CD8-positive, alpha-beta memory T cell (primary cell): ENCODE measurements around the gene CTIF. TPM values are rescaled to one million over a fixed set of nuclear protein-coding genes. Genes with fewer than 3 reads are reported as not detected.

ENCODE experiments used
- CTCF ChIA-PET: fragments of 350-600 bp; sonication (Branson Sonifier 250); formaldehyde crosslinking; loops from one replicate; lab custom pipeline; 2021; ENCODE audit warnings: antibody characterized with exemption; lab: Charles Lee
- POLR2A ChIA-PET: fragments of 350-600 bp; sonication (Branson Sonifier 250); formaldehyde crosslinking; loops from one replicate; lab custom pipeline; 2021; ENCODE audit warnings: antibody characterized with exemption; lab: Charles Lee
- DNase-seq, 5 donors: peaks; one replicate each; pipeline versions ENCODE4 v3.0.0 to v3.0.0-alpha.2; 2020 to 2022; ENCODE audit warnings: mixed read lengths in 1 of 5
- H3K27ac ChIP-seq: one replicate; pipeline ENCODE4 v1.7.0; 2013; ENCODE audit warnings: low read depth, mild to moderate bottlenecking, low read length, moderate library complexity
- H3K27me3 ChIP-seq: 2 replicates; pipeline ENCODE4 v1.7.0; 2013; ENCODE audit warnings: low read length, mild to moderate bottlenecking; ENCODE audit not compliant: insufficient read depth, poor library complexity, severe bottlenecking
- H3K36me3 ChIP-seq: 2 replicates; pipeline ENCODE4 v1.7.0; 2013; ENCODE audit warnings: mild to moderate bottlenecking, low read length, moderate library complexity; ENCODE audit not compliant: insufficient read depth
- H3K4me1 ChIP-seq: 2 replicates; pipeline ENCODE4 v1.7.0; 2013; ENCODE audit warnings: mild to moderate bottlenecking, low read length, moderate library complexity; ENCODE audit not compliant: insufficient read depth
- H3K4me3 ChIP-seq: 2 replicates; pipeline ENCODE4 v1.7.0; 2013; ENCODE audit warnings: mild to moderate bottlenecking, low read length
- H3K9me3 ChIP-seq: 2 replicates; pipeline ENCODE4 v1.7.0; 2013; ENCODE audit warnings: mild to moderate bottlenecking, low read length
- H3K27ac Mint-ChIP-seq, 8 donors: one replicate each; pipeline ENCODE4 v1.8.0; 2020 to 2021; ENCODE audit warnings: mixed read lengths in 8 of 8, mild to moderate bottlenecking in 6 of 8, inconsistent platforms in 3 of 8, moderate library complexity in 3 of 8
- H3K27me3 Mint-ChIP-seq, 2 donors: one replicate each; pipeline ENCODE4 v1.8.0; 2020 to 2021; ENCODE audit warnings: mixed read lengths in 2 of 2, mild to moderate bottlenecking in 1 of 2, moderate library complexity in 1 of 2
- H3K36me3 Mint-ChIP-seq, 3 donors: one replicate each; pipeline ENCODE4 v1.8.0; 2020 to 2021; ENCODE audit warnings: mixed read lengths in 3 of 3, inconsistent platforms in 1 of 3, mild to moderate bottlenecking in 1 of 3
- H3K4me1 Mint-ChIP-seq, 3 donors: one replicate each; pipeline ENCODE4 v1.8.0; 2020 to 2021; ENCODE audit warnings: mixed read lengths in 3 of 3, inconsistent platforms in 1 of 3, mild to moderate bottlenecking in 1 of 3
- H3K4me3 Mint-ChIP-seq, 7 donors: one replicate each; pipeline ENCODE4 v1.8.0; 2020 to 2021; ENCODE audit warnings: mixed read lengths in 7 of 7, mild to moderate bottlenecking in 6 of 7, moderate library complexity in 4 of 7, inconsistent platforms in 2 of 7
- H3K9me3 Mint-ChIP-seq, 5 donors: one replicate each; pipeline ENCODE4 v1.8.0; 2020 to 2022; ENCODE audit warnings: mixed read lengths in 5 of 5, mild to moderate bottlenecking in 3 of 5, moderate library complexity in 2 of 5, inconsistent platforms in 1 of 5
- polyA plus RNA-seq: library from polyadenylated mRNA; unstranded; fragments of 300-500 nt; fragmentation: Illumina TruSeq; gene quantifications from one replicate; pipeline ENCODE4 v1.2.3, GENCODE V29; 2021
- total RNA-seq, 2 experiments: library from RNA; stranded (reverse); gene quantifications; one replicate each; pipeline ENCODE4 v1.2.3, GENCODE V29; 2021

CTIF gene
- total and polyA plus RNA-seq, 3 experiments from 2014 or later, result 0.89 to 4.8 (median 4.2) TPM

- Mint-ChIP-seq H3K4me1 (peaks cover 34 to 76% (median 35%) of the 10 kb centered on the region in 3 donors), H3K36me3 (no peaks in the 10 kb centered on the region), H3K27me3 (peaks cover 0 to 3% of the 10 kb centered on the region in 2 donors), H3K4me3 (no peak overlapping the region), H3K27ac (peak overlapping the region in 5 of 8 donors; percentile 12 to 72 (median 36)), H3K9me3 (no peaks in the 10 kb centered on the region)
- ChIA-PET CTCF (interaction anchor here (0.8 to 1.1 kb wide), 2 partner anchors 16 to 32 kb away, joined by 3 read pairs; no protein-coding TSS in a partner anchor), POLR2A (interaction anchor here (0.6 kb wide), 1 partner anchor 19 kb away, joined by 3 read pairs; no protein-coding TSS in a partner anchor)
- peaks cover 22% of the 10 kb centered on the region for H3K4me1 ChIP-seq
- H3K27me3 ChIP-seq, result no peaks in the 10 kb centered on the region
- H3K36me3 ChIP-seq, result no peaks in the 10 kb centered on the region
- no peaks in the 10 kb centered on the region for H3K9me3 ChIP-seq
- peak in 1 of 5 donors; percentile 39 for DNase-seq
- H3K4me3 ChIP-seq, result no peak overlapping the region
- H3K27ac ChIP-seq, result no peak overlapping the region
These were observed 263.1 kb downstream of the CTIF start for GRCh38 chr18:48801728-48802542.

- Histone ChIP-seq H3K27me3 (no peaks in the 10 kb centered on the region), H3K27ac (no peak overlapping the region), H3K4me3 (no peak overlapping the region), H3K36me3 (no peaks in the 10 kb centered on the region), H3K4me1 (peaks cover 29% of the 10 kb centered on the region), H3K9me3 (no peaks in the 10 kb centered on the region)
- peak in 1 of 5 donors; percentile 30 for DNase-seq
- Mint-ChIP-seq H3K4me1 (peaks cover 36 to 79% (median 38%) of the 10 kb centered on the region in 3 donors), H3K9me3 (no peaks in the 10 kb centered on the region), H3K27ac (peak overlapping the region in 5 of 8 donors; percentile 12 to 60 (median 32)), H3K27me3 (no peaks in the 10 kb centered on the region), H3K36me3 (no peaks in the 10 kb centered on the region), H3K4me3 (no peak overlapping the region)
- POLR2A ChIA-PET, result no interaction called here
- CTCF ChIA-PET, result interaction anchor here (1.1 kb wide), 1 partner anchor 17 kb away, joined by 3 read pairs; no protein-coding TSS in a partner anchor
These were observed 263.9 kb downstream of the CTIF start for GRCh38 chr18:48802543-48803290.

- CTCF ChIA-PET, result interaction anchor here (1.0 kb wide), 1 partner anchor 23 kb away, joined by 3 read pairs; no protein-coding TSS in a partner anchor
- no peak overlapping the region for H3K4me3 ChIP-seq
- Mint-ChIP-seq H3K9me3 (no peaks in the 10 kb centered on the region), H3K27ac (peak overlapping the region in 4 of 8 donors; percentile 5 to 78 (median 74)), H3K4me3 (no peak overlapping the region), H3K4me1 (peaks cover 28 to 73% (median 33%) of the 10 kb centered on the region in 3 donors), H3K36me3 (no peaks in the 10 kb centered on the region), H3K27me3 (no peaks in the 10 kb centered on the region)
- no peaks in the 10 kb centered on the region for H3K27me3 ChIP-seq
- POLR2A ChIA-PET, result no interaction called here
- no peak overlapping the region for H3K27ac ChIP-seq
- H3K4me1 ChIP-seq, result peaks cover 23% of the 10 kb centered on the region
- H3K36me3 ChIP-seq, result no peaks in the 10 kb centered on the region
- peak in 1 of 5 donors; percentile 7 for DNase-seq
- no peaks in the 10 kb centered on the region for H3K9me3 ChIP-seq
These were observed 264.7 kb downstream of the CTIF start for GRCh38 chr18:48803518-48803917.

GRCh38 chr18:48803951-48804855 lies 265.4 kb downstream of the CTIF start:
- Mint-ChIP-seq H3K36me3 (no peaks in the 10 kb centered on the region), H3K27ac (peak overlapping the region in 5 of 8 donors; percentile 5 to 85 (median 60)), H3K4me1 (peaks cover 28 to 67% (median 31%) of the 10 kb centered on the region in 3 donors), H3K9me3 (no peaks in the 10 kb centered on the region), H3K4me3 (no peak overlapping the region), H3K27me3 (no peaks in the 10 kb centered on the region)
- DNase-seq, result peak in 1 of 5 donors; percentile 37
- no peaks in the 10 kb centered on the region for H3K9me3 ChIP-seq
- H3K4me1 ChIP-seq, result peaks cover 23% of the 10 kb centered on the region
- no peak overlapping the region for H3K4me3 ChIP-seq
- H3K27me3 ChIP-seq, result no peaks in the 10 kb centered on the region
- H3K36me3 ChIP-seq, result no peaks in the 10 kb centered on the region
- H3K27ac ChIP-seq, result no peak overlapping the region
- ChIA-PET CTCF (interaction anchor here (1.0 kb wide), 1 partner anchor 24 kb away, joined by 3 read pairs; no protein-coding TSS in a partner anchor), POLR2A (no interaction called here)

GRCh38 chr18:48804856-48805610 lies 266.2 kb downstream of the CTIF start:
- Mint-ChIP-seq H3K4me1 (peaks cover 28 to 65% (median 31%) of the 10 kb centered on the region in 3 donors), H3K27me3 (no peaks in the 10 kb centered on the region), H3K27ac (peak overlapping the region in 6 of 8 donors; percentile 17 to 85 (median 64)), H3K9me3 (no peaks in the 10 kb centered on the region), H3K36me3 (no peaks in the 10 kb centered on the region), H3K4me3 (no peak overlapping the region)
- peak in 1 of 5 donors; percentile 26 for DNase-seq
- no peak overlapping the region for H3K27ac ChIP-seq
- POLR2A ChIA-PET, result no interaction called here
- H3K9me3 ChIP-seq, result no peaks in the 10 kb centered on the region
- peaks cover 23% of the 10 kb centered on the region for H3K4me1 ChIP-seq
- H3K36me3 ChIP-seq, result no peaks in the 10 kb centered on the region
- H3K4me3 ChIP-seq, result no peak overlapping the region
- no peaks in the 10 kb centered on the region for H3K27me3 ChIP-seq
- CTCF ChIA-PET, result interaction anchor here (0.6 to 1.1 kb wide), 2 partner anchors 26 to 63 kb away, joined by 4 read pairs; no protein-coding TSS in a partner anchor

GRCh38 chr18:48805826-48806535 lies 267.1 kb downstream of the CTIF start:
- H3K36me3 Mint-ChIP-seq, result no peaks in the 10 kb centered on the region
- DNase-seq, result peak in 1 of 5 donors; percentile 27

More at GRCh38 chr18:48805826-48806535, 267.1 kb downstream of the CTIF start:
- H3K4me1 ChIP-seq, result peaks cover 23% of the 10 kb centered on the region
- peaks cover 32 to 70% (median 34%) of the 10 kb centered on the region in 3 donors for H3K4me1 Mint-ChIP-seq
- peak overlapping the region; percentile 19 to 93 (median 80) for H3K27ac Mint-ChIP-seq
- no peak overlapping the region for H3K4me3 ChIP-seq
- H3K9me3 ChIP-seq, result no peaks in the 10 kb centered on the region
- POLR2A ChIA-PET, result interaction anchor here (0.7 to 1.0 kb wide), 2 partner anchors 37 to 171 kb away, joined by 3 read pairs; no protein-coding TSS in a partner anchor
- no peaks in the 10 kb centered on the region for H3K27me3 Mint-ChIP-seq
- peak overlapping the region in 3 of 7 donors; percentile 44 to 73 (median 57) for H3K4me3 Mint-ChIP-seq
- CTCF ChIA-PET, result interaction anchor here (1.1 kb wide), 1 partner anchor 62 kb away, joined by 4 read pairs; no protein-coding TSS in a partner anchor
- H3K27ac ChIP-seq, result no peak overlapping the region
- H3K27me3 ChIP-seq, result no peaks in the 10 kb centered on the region
- H3K9me3 Mint-ChIP-seq, result no peaks in the 10 kb centered on the region
- no peaks in the 10 kb centered on the region for H3K36me3 ChIP-seq
